SK-N-SH (cell line): Measurements from ENCODE around the gene NEMF. TPM values are rescaled to one million over a fixed set of nuclear protein-coding genes. Genes with fewer than 3 reads are reported as not detected.

Experiments
- CTCF ChIA-PET: fragments of 300-600, 350-600 bp; formaldehyde crosslinking; extraction: SDS; loops from one replicate; lab custom pipeline; 2021; lab: Yijun Ruan, JAX
- POLR2A ChIA-PET: fragments of 350-600 bp; sonication (Branson Sonifier 250); formaldehyde crosslinking; extraction: SDS; loops from one replicate; lab custom pipeline; 2020; ENCODE audit warnings: antibody characterized with exemption, inconsistent platforms; lab: Yijun Ruan, JAX
- DNase-seq: peaks from one replicate; pipeline ENCODE4 v3.0.0; 2012
- H2AFZ ChIP-seq: fragments of 200-600 bp; sonication (generic); 2 replicates; pipeline ENCODE4 v1.8.1; 2016; ENCODE audit warnings: antibody characterized with exemption, mild to moderate bottlenecking, low read depth
- H3F3A ChIP-seq: fragments of 200-600 bp; sonication (generic); replicated peaks from 2 replicates; pipeline ENCODE3; 2016; ENCODE audit warnings: antibody characterized with exemption, mild to moderate bottlenecking; ENCODE audit not compliant: insufficient read depth
- H3K27ac ChIP-seq, 2 experiments: fragments of 200-500 bp in 1 of 2; fragments of 200-600 bp in 1 of 2; sonication (Bioruptor generic) in 1 of 2; sonication (generic), shearing (Covaris generic) in 1 of 2; 2 replicates each; pipeline versions ENCODE4 v1.5.1 to v1.6.1; 2014 to 2016; ENCODE audit warnings: low read depth in 2 of 2, inconsistent platforms in 1 of 2, low read length in 1 of 2, mild to moderate bottlenecking in 1 of 2, mixed read lengths in 1 of 2
- H3K27me3 ChIP-seq: fragments of 200-600 bp; sonication (generic), shearing (Covaris generic); 2 replicates; pipeline ENCODE4 v1.6.1; 2016; ENCODE audit warnings: mixed run types; ENCODE audit not compliant: insufficient read depth
- H3K36me3 ChIP-seq, 2 experiments: fragments of 200-500 bp in 1 of 2; fragments of 200-600 bp in 1 of 2; sonication (Bioruptor generic) in 1 of 2; sonication (generic) in 1 of 2; replicated peaks in 1 of 2; 2 replicates each; pipeline versions ENCODE3 to v1.5.1; 2014 to 2016; ENCODE audit warnings: low read length in 1 of 2, mild to moderate bottlenecking in 1 of 2; ENCODE audit not compliant: insufficient read depth in 2 of 2, control insufficient read depth in 1 of 2
- H3K4me1 ChIP-seq, 2 experiments: fragments of 200-500 bp in 1 of 2; fragments of 200-600 bp in 1 of 2; sonication (Bioruptor generic) in 1 of 2; sonication (generic), shearing (Covaris generic) in 1 of 2; 2 replicates each; pipeline versions ENCODE4 v1.5.1 to v1.6.1; 2014 to 2016; ENCODE audit warnings: low read depth in 1 of 2, low read length in 1 of 2, mixed run types in 1 of 2; ENCODE audit not compliant: insufficient read depth in 2 of 2, control insufficient read depth in 1 of 2
- H3K4me2 ChIP-seq: fragments of 200-600 bp; sonication (generic), shearing (Covaris generic); 2 replicates; pipeline ENCODE4 v1.6.1; 2017; ENCODE audit warnings: mixed run types
- H3K4me3 ChIP-seq, 2 experiments: fragments of 200-500 bp in 1 of 2; fragments of 200-600 bp in 1 of 2; sonication (Bioruptor generic) in 1 of 2; sonication (generic), shearing (Covaris generic) in 1 of 2; 2 replicates each; pipeline versions ENCODE4 v1.5.1 to v1.8.1; 2014 to 2016; ENCODE audit warnings: low read depth in 2 of 2, inconsistent platforms in 1 of 2, low read length in 1 of 2, mild to moderate bottlenecking in 1 of 2, mixed read lengths in 1 of 2, moderate library complexity in 1 of 2
- H3K79me2 ChIP-seq: fragments of 200-600 bp; sonication (generic); 2 replicates; pipeline ENCODE4 v1.8.1; 2017; ENCODE audit warnings: mild to moderate bottlenecking; ENCODE audit not compliant: insufficient read depth
- H3K9ac ChIP-seq: fragments of 200-600 bp; sonication (generic); 2 replicates; pipeline ENCODE4 v1.6.1; 2017; ENCODE audit warnings: mixed run types
- H3K9me2 ChIP-seq: fragments of 200-600 bp; sonication (generic); 2 replicates; pipeline ENCODE4 v1.6.1; 2017; ENCODE audit warnings: mixed run types
- H3K9me3 ChIP-seq: fragments of 200-600 bp; sonication (generic); 2 replicates; pipeline ENCODE4 v1.6.1; 2017; ENCODE audit warnings: mixed run types, mild to moderate bottlenecking, moderate library complexity
- H4K20me1 ChIP-seq: fragments of 200-600 bp; sonication (generic); 2 replicates; pipeline ENCODE4 v1.6.1; 2017; ENCODE audit warnings: mild to moderate bottlenecking, mixed run types; ENCODE audit not compliant: insufficient read depth
- ELF1 ChIP-seq: IDR thresholded peaks from 2 replicates; pipeline ENCODE4 v1.4.0; 2012
- EP300 ChIP-seq, 2 experiments: IDR thresholded peaks; 2 replicates each; pipeline versions ENCODE4 v1.4.0 to v1.6.1; 2012; ENCODE audit warnings: borderline replicate concordance in 1 of 2, low read depth in 1 of 2, low read length in 1 of 2
- JUND ChIP-seq: IDR thresholded peaks from 2 replicates; pipeline ENCODE4 v1.4.0; 2012
- MXI1 ChIP-seq: IDR thresholded peaks from 2 replicates; pipeline ENCODE4 v1.6.1; 2012; ENCODE audit warnings: mild to moderate bottlenecking, low read depth, low read length, improper control_type of control experiment
- RFX5 ChIP-seq: IDR thresholded peaks from 2 replicates; pipeline ENCODE4 v1.6.1; 2012; ENCODE audit warnings: mild to moderate bottlenecking, improper control_type of control experiment, low read length
- SMC3 ChIP-seq: IDR thresholded peaks from 2 replicates; pipeline ENCODE4 v1.6.1; 2012; ENCODE audit warnings: low read depth, low read length, improper control_type of control experiment
- TCF12 ChIP-seq: IDR thresholded peaks from 2 replicates; pipeline ENCODE4 v1.4.0; 2012
- YY1 ChIP-seq: IDR thresholded peaks from 2 replicates; pipeline ENCODE4 v1.4.0; 2012; ENCODE audit warnings: low read depth, mild to moderate bottlenecking
- WGBS: methylation state at CpG from one replicate; pipeline ENCODE4 v1.1.6; 2017; ENCODE audit warnings: low lambda C conversion rate; 5-methylcytosine and 5-hydroxymethylcytosine counted together
- polyA plus RNA-seq, 3 experiments: library from polyadenylated mRNA; depleted of rRNA; stranded (reverse); fragments of >200 nt; gene quantifications; 2 replicates each; pipeline ENCODE4 v1.2.3, GENCODE V29; 2012
- TF ChIP-seq, protein P1 (sequence below): IDR thresholded peaks from 2 replicates; pipeline ENCODE4 v1.6.1; 2012; ENCODE audit warnings: mild to moderate bottlenecking, low read depth, low read length, moderate library complexity
- TF ChIP-seq, protein P2 (sequence below): IDR thresholded peaks from 2 replicates; pipeline ENCODE4 v1.4.0; 2012; ENCODE audit warnings: low read depth, borderline replicate concordance
- TF ChIP-seq, protein P3 (sequence below): IDR thresholded peaks from 2 replicates; pipeline ENCODE4 v1.4.0; 2012; ENCODE audit warnings: low read depth, borderline replicate concordance
- TF ChIP-seq, protein P4 (sequence below): IDR thresholded peaks from 2 replicates; pipeline ENCODE4 v1.4.0; 2012; ENCODE audit warnings: low read depth
- TF ChIP-seq, protein P5 (sequence below): fragments of 150-350 bp; IDR thresholded peaks from 2 replicates; pipeline ENCODE4 v1.6.1; 2017; ENCODE audit warnings: antibody characterized with exemption, low read length, low read depth, borderline replicate concordance

Gene NEMF
- polyA plus RNA-seq, 1 of the 3 experiments (the other 2 are of a cell fraction) = 14.0 TPM

DNA sequence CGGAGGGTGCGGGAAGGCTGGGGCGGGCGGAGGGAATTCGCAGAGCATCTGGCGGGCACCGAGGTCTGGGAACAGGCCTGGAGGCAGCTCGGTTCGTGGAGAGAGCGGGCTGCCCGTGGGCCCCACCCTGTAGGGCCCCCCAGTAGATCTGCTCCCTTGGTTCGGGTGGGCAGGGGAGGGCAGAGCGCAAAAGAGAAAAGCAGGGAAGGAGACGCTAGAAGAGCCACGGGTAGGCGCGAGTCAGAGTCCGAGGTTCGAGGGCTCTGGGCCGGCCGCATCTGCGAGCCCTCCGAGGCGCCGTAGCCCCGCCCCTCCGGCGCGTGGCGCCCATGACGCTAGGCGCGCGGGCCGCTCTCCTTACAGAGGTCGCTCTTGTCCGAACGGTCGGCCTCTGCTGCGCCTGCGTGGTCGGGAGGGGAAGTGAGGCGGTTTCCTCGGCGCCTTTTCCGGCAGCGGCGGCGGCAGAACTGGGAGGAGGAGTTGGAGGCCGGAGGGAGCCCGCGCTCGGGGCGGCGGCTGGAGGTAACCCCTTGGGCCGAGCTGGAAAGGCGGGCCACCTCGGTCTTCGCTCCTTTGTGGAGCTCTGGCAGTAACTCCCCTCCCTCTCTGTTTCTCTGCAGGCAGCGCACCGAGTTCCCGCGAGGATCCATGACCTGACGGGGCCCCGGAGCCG, 40.2 kb upstream of the NEMF start, which contains the start of gene ARF6 (continued):
- TF ChIP-seq, protein P1, sequence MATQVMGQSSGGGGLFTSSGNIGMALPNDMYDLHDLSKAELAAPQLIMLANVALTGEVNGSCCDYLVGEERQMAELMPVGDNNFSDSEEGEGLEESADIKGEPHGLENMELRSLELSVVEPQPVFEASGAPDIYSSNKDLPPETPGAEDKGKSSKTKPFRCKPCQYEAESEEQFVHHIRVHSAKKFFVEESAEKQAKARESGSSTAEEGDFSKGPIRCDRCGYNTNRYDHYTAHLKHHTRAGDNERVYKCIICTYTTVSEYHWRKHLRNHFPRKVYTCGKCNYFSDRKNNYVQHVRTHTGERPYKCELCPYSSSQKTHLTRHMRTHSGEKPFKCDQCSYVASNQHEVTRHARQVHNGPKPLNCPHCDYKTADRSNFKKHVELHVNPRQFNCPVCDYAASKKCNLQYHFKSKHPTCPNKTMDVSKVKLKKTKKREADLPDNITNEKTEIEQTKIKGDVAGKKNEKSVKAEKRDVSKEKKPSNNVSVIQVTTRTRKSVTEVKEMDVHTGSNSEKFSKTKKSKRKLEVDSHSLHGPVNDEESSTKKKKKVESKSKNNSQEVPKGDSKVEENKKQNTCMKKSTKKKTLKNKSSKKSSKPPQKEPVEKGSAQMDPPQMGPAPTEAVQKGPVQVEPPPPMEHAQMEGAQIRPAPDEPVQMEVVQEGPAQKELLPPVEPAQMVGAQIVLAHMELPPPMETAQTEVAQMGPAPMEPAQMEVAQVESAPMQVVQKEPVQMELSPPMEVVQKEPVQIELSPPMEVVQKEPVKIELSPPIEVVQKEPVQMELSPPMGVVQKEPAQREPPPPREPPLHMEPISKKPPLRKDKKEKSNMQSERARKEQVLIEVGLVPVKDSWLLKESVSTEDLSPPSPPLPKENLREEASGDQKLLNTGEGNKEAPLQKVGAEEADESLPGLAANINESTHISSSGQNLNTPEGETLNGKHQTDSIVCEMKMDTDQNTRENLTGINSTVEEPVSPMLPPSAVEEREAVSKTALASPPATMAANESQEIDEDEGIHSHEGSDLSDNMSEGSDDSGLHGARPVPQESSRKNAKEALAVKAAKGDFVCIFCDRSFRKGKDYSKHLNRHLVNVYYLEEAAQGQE = peak; percentile 35; the same call in 1 of the 2 replicates
- TF ChIP-seq, protein P2, sequence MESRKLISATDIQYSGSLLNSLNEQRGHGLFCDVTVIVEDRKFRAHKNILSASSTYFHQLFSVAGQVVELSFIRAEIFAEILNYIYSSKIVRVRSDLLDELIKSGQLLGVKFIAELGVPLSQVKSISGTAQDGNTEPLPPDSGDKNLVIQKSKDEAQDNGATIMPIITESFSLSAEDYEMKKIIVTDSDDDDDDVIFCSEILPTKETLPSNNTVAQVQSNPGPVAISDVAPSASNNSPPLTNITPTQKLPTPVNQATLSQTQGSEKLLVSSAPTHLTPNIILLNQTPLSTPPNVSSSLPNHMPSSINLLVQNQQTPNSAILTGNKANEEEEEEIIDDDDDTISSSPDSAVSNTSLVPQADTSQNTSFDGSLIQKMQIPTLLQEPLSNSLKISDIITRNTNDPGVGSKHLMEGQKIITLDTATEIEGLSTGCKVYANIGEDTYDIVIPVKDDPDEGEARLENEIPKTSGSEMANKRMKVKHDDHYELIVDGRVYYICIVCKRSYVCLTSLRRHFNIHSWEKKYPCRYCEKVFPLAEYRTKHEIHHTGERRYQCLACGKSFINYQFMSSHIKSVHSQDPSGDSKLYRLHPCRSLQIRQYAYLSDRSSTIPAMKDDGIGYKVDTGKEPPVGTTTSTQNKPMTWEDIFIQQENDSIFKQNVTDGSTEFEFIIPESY = no peak
- TF ChIP-seq YY1 = peak; percentile 72; the same call in 1 of the 2 replicates
- 0 out of 2 replicates have a peak, but pooled peaks have one; percentile 1 for TF ChIP-seq TCF12
- peak; percentile 30; the same call in 1 of the 2 replicates for TF ChIP-seq SMC3
- TF ChIP-seq, protein P3, sequence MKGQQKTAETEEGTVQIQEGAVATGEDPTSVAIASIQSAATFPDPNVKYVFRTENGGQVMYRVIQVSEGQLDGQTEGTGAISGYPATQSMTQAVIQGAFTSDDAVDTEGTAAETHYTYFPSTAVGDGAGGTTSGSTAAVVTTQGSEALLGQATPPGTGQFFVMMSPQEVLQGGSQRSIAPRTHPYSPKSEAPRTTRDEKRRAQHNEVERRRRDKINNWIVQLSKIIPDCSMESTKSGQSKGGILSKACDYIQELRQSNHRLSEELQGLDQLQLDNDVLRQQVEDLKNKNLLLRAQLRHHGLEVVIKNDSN = no peak
- no peak for TF ChIP-seq RFX5
- peak; percentile 62; the same call in 1 of the 2 replicates for TF ChIP-seq MXI1

DNA sequence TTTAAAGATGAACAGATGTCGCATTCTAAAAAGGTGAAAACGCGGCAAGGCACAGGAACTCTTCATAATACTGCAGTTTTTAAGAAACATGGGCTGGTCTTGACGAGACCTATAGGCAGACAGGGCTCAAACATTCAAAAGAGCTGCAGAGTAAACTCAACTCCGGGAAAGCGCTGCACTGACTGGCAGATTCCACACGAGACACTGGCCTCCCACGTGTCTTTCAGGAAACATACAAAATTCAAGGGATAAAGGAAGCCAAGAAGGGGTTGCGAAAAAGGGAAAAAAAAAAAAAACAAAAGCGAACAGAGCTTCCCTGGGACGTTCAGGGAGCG, 39.7 kb upstream of the NEMF start:
- H3K9ac ChIP-seq = peak overlapping the region; percentile 98
- peak; percentile 71 for DNase-seq
- TF ChIP-seq YY1 = no peak
- TF ChIP-seq, protein P4, sequence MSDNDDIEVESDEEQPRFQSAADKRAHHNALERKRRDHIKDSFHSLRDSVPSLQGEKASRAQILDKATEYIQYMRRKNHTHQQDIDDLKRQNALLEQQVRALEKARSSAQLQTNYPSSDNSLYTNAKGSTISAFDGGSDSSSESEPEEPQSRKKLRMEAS = peak; percentile 85; the same call in 1 of the 2 replicates
- TF ChIP-seq JUND = no peak
- TF ChIP-seq, protein P5, sequence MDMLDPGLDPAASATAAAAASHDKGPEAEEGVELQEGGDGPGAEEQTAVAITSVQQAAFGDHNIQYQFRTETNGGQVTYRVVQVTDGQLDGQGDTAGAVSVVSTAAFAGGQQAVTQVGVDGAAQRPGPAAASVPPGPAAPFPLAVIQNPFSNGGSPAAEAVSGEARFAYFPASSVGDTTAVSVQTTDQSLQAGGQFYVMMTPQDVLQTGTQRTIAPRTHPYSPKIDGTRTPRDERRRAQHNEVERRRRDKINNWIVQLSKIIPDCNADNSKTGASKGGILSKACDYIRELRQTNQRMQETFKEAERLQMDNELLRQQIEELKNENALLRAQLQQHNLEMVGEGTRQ = no peak
- TF ChIP-seq MXI1 = peak; percentile 94
- peak; percentile 11 to 40; a peak in 2 of 4 replicates for TF ChIP-seq EP300 (IDR thresholded peaks at IDR 0.05; ENCODE audit: borderline replicate concordance in 1 of 2, low read depth in 1 of 2, low read length in 1 of 2)
- TF ChIP-seq ELF1 = peak; percentile 43; the same call in 1 of the 2 replicates
- TF ChIP-seq, protein P3 = peak; percentile 58; the same call in 1 of the 2 replicates
- peak overlapping the region; percentile 72 for H3K4me2 ChIP-seq
- no peaks in the 10 kb centered on the region for H3K9me3 ChIP-seq
- peaks cover 36% of the 10 kb centered on the region for H4K20me1 ChIP-seq
- H2AFZ ChIP-seq = peak overlapping the region; percentile 23
- H3K27ac ChIP-seq = peak overlapping the region; percentile 87 to 98
- peaks cover 21% of the 10 kb centered on the region for H3F3A ChIP-seq
- H3K4me1 ChIP-seq = peaks cover 7 to 19% of the 10 kb centered on the region in 2 experiments; a peak in 3 of 4 replicates
- peaks cover 29 to 37% of the 10 kb centered on the region in 2 experiments for H3K36me3 ChIP-seq
- H3K79me2 ChIP-seq = peaks cover 51% of the 10 kb centered on the region
- WGBS = 7% methylated on average over 12 of the region's 12 CpGs
- H3K9me2 ChIP-seq = no peaks in the 10 kb centered on the region
- ChIA-PET POLR2A (interaction anchor here (0.6 to 1.5 kb wide), 6 partner anchors 13 to 170 kb away, joined by 3 to 8 read pairs (median 4); no protein-coding TSS in a partner anchor), CTCF (interaction anchor here (0.6 to 2.1 kb wide), 7 partner anchors 13 to 181 kb away, joined by 3 to 13 read pairs (median 6); partner anchors contain the start of gene NEMF)
- H3K4me3 ChIP-seq = peak overlapping the region; percentile 63 to 91
- H3K27me3 ChIP-seq = no peaks in the 10 kb centered on the region
